Body of pancreas (tissue), 4 donors: ENCODE measurements around the gene CCDC27. TPM values are rescaled to one million over a fixed set of nuclear protein-coding genes. Genes with fewer than 3 reads are reported as not detected.

Experiments used
- ATAC-seq: fragments of 150-250 bp; one replicate; pipeline ENCODE4 v1.9.1; 2016
- DNase-seq, 4 donors: peaks; one replicate each; pipeline ENCODE4 v3.0.0-alpha.2; 2019
- H3K27ac ChIP-seq, 4 donors: fragments of 200-600 bp; sonication (generic); 1 replicate in 3 of 4; 2 replicates in 1 of 4; pipeline versions ENCODE4 v1.5.1 to v1.6.1; 2016 to 2019; ENCODE audit warnings: mild to moderate bottlenecking in 1 of 4, mixed read lengths in 1 of 4, moderate library complexity in 1 of 4
- H3K27me3 ChIP-seq, 2 donors: fragments of 200-600 bp; sonication (generic); one replicate each; pipeline ENCODE4 v1.6.0; 2016; ENCODE audit warnings: mild to moderate bottlenecking in 1 of 2
- H3K36me3 ChIP-seq, 2 donors: fragments of 200-600 bp; sonication (generic); replicated peaks in 1 of 2; 2 replicates each; pipeline ENCODE4 v1.5.1; 2016; ENCODE audit warnings: low read depth in 2 of 2; ENCODE audit not compliant: insufficient read depth in 1 of 2
- H3K4me1 ChIP-seq: fragments of 200-600 bp; sonication (generic); one replicate; pipeline ENCODE4 v1.6.0; 2016
- H3K4me3 ChIP-seq, 2 donors: fragments of 200-600 bp; sonication (generic); 1 replicate in 1 of 2; 2 replicates in 1 of 2; pipeline ENCODE4 v1.5.1; 2016 to 2019
- H3K9me3 ChIP-seq, 3 donors: fragments of 200-600 bp; sonication (generic); 1 replicate in 2 of 3; 2 replicates in 1 of 3; pipeline ENCODE4 v1.5.1; 2016
- POLR2A ChIP-seq, 3 donors: fragments of 450-650 bp; IDR thresholded peaks; one replicate each; pipeline ENCODE4 v1.6.1; 2016; ENCODE audit warnings: antibody characterized with exemption in 3 of 3, mild to moderate bottlenecking in 2 of 3
- whole genome bisulfite sequencing, 2 donors: methylation state at CpG; one replicate each; pipeline ENCODE4 v1.1.5; 2017; 5-methylcytosine and 5-hydroxymethylcytosine counted together
- intact Hi-C: fragments of 100-400 bp; cut with DNase I; formaldehyde crosslinking; loops from one replicate; pipeline ENCODE4 v1.15.1; 2023
- total RNA-seq, 2 donors: library from RNA; depleted of rRNA; stranded (reverse); fragments of >200 nt; gene quantifications; one replicate each; pipeline ENCODE4 v1.1.0, GENCODE V29; 2016
- TF ChIP-seq, protein P1 (sequence below), 7 experiments: fragments of 450-650 bp in 4 of 7; fragments of 200-600 bp in 3 of 7; sonication (generic) in 3 of 7; IDR thresholded peaks; one replicate each; pipeline ENCODE4 v1.5.1; 2016 to 2019; ENCODE audit warnings: antibody characterized with exemption in 7 of 7

CCDC27 gene
- total RNA-seq, 2 donors from 2014 or later = not detected

GRCh38 chr1:3817138-3817740, 65.0 kb downstream of the CCDC27 start:
- ATAC-seq (no peak), DNase-seq (no peak)
- Histone ChIP-seq H3K27ac (no peak overlapping the region), H3K4me1 (no peaks in the 10 kb centered on the region), H3K27me3 (no peaks in the 10 kb centered on the region), H3K4me3 (no peak overlapping the region), H3K9me3 (no peaks in the 10 kb centered on the region), H3K36me3 (peaks cover 0 to 23% of the 10 kb centered on the region in 2 donors)
- intact Hi-C loops = no loop called here
- WGBS, 2 donors = 92% methylated on average over 16 to 17 of the region's 17 CpGs
- TF ChIP-seq, protein P1, sequence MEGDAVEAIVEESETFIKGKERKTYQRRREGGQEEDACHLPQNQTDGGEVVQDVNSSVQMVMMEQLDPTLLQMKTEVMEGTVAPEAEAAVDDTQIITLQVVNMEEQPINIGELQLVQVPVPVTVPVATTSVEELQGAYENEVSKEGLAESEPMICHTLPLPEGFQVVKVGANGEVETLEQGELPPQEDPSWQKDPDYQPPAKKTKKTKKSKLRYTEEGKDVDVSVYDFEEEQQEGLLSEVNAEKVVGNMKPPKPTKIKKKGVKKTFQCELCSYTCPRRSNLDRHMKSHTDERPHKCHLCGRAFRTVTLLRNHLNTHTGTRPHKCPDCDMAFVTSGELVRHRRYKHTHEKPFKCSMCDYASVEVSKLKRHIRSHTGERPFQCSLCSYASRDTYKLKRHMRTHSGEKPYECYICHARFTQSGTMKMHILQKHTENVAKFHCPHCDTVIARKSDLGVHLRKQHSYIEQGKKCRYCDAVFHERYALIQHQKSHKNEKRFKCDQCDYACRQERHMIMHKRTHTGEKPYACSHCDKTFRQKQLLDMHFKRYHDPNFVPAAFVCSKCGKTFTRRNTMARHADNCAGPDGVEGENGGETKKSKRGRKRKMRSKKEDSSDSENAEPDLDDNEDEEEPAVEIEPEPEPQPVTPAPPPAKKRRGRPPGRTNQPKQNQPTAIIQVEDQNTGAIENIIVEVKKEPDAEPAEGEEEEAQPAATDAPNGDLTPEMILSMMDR (IDR thresholded peaks at IDR 0.05) = no peak
- TF ChIP-seq POLR2A (IDR thresholded peaks at IDR 0.05) = no peak

DNA sequence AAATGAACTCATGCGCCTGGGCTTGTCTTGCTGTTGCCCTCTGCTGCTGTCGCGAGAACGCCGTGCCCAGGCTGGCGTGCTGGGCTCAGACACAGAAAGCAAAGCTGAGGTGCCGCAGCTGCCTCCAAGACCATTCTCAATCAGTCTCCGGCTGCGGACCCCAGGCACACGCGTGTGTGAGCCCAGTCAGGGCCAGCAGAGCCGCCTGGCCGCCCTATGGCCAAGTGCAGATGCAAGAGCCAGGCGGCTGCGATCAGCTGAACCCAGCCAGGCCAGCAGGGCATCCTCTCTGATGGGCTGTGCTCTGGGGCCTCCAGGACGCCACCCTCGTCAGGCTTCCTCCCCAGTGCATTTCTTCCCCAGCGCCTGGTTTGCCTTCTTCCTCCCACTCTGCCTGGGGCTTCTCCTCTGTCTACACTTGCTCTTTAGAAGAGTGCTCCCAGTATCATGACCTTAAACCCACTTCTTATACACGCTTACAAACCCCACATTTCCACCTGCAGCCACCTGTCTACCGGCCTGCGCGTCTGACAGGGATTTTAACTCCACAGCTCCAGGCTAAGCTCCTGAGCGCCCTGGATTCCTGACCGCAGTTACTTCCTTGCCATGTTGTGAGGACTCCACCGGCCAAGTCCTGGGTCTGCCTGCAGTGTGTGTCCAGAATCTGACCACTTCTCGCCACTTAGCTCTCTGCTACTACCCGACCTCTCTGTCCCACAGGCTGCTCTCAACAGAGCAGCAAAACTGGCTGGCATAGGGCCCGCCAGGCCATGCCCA, 65.8 kb downstream of the CCDC27 start:
- 89 to 95% methylated on average over 26 to 27 of the region's 28 CpGs for WGBS, 2 donors
- intact Hi-C loops = no loop called here
- Histone ChIP-seq H3K36me3 (peaks cover 0 to 27% of the 10 kb centered on the region in 2 donors), H3K4me3 (no peak overlapping the region), H3K9me3 (no peaks in the 10 kb centered on the region), H3K27ac (no peak overlapping the region), H3K27me3 (no peaks in the 10 kb centered on the region), H3K4me1 (no peaks in the 10 kb centered on the region)
- DNase-seq (no peak), ATAC-seq (no peak)
- TF ChIP-seq, protein P1 (IDR thresholded peaks at IDR 0.05) = no peak
- no peak for TF ChIP-seq POLR2A (IDR thresholded peaks at IDR 0.05)

DNA sequence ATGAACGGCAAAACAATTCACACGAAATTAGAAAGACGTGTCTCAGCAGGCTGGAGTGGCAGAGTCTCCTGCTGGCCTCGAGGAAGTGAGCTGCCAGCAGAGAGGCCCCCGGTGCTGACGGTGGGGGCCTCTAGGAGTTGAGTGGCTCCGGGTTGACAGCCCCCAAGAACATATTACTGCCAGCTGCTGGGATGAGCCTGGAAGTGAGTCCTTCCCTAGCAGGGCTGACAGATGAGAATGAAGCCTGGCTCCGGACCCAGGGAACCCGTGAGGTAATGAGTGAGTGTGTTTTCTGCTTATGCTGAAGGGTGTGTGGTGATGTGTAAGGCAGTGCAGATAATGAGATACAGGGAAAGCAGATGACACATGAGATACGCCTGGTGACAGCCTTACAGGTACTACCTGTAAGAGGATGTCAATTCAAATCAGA, 67.5 kb downstream of the CCDC27 start:
- Histone ChIP-seq H3K4me3 (no peak overlapping the region), H3K4me1 (no peaks in the 10 kb centered on the region), H3K9me3 (no peaks in the 10 kb centered on the region), H3K27ac (no peak overlapping the region), H3K36me3 (peaks cover 0 to 26% of the 10 kb centered on the region in 2 donors), H3K27me3 (no peaks in the 10 kb centered on the region)
- intact Hi-C loops = no loop called here
- no peak for ATAC-seq
- WGBS, 2 donors = 70 to 80% methylated on average over 10 of the region's 10 CpGs
- TF ChIP-seq, protein P1 (IDR thresholded peaks at IDR 0.05) = no peak
- no peak for TF ChIP-seq POLR2A (IDR thresholded peaks at IDR 0.05)
- no peak for DNase-seq

- H3K4me3 ChIP-seq = no peak overlapping the region
- ATAC-seq = no peak
- TF ChIP-seq, protein P1 (IDR thresholded peaks at IDR 0.05) = no peak
- TF ChIP-seq POLR2A (IDR thresholded peaks at IDR 0.05) = no peak
- WGBS, 2 donors = 79 to 86% methylated on average over 8 of the region's 8 CpGs
- H3K27ac ChIP-seq = no peak overlapping the region
- intact Hi-C loops = no loop called here
- H3K4me1 ChIP-seq = no peaks in the 10 kb centered on the region
- H3K36me3 ChIP-seq = peaks cover 0 to 25% of the 10 kb centered on the region in 2 donors
- no peaks in the 10 kb centered on the region for H3K9me3 ChIP-seq
- DNase-seq = no peak
- H3K27me3 ChIP-seq = no peaks in the 10 kb centered on the region
Observed at GRCh38 chr1:3820316-3820715, 68.1 kb downstream of the CCDC27 start.
